GM12878 (cell line): ENCODE results near the gene RPS3. TPM values are rescaled to one million over a fixed set of nuclear protein-coding genes. Genes with fewer than 3 reads are reported as not detected.

Experiments used
- BACH1 ChIP-seq: fragments of 450-650 bp; IDR thresholded peaks from 2 replicates; pipeline ENCODE4 v1.6.1; 2017; ENCODE audit warnings: mild to moderate bottlenecking, borderline replicate concordance
- BHLHE40 ChIP-seq, 2 experiments: fragments of 450-650 bp in 1 of 2; IDR thresholded peaks; 2 replicates each; pipeline ENCODE4 v1.6.1; 2011 to 2017; ENCODE audit warnings: low read depth in 2 of 2, borderline replicate concordance in 1 of 2, improper control_type of control experiment in 1 of 2, low read length in 1 of 2, mild to moderate bottlenecking in 1 of 2
- CEBPB ChIP-seq, 2 experiments: fragments of 150-350 bp in 1 of 2; IDR thresholded peaks; 2 replicates each; pipeline ENCODE4 v1.6.1; 2012 to 2014; ENCODE audit warnings: low read depth in 2 of 2, low read length in 2 of 2, borderline replicate concordance in 1 of 2, inconsistent platforms in 1 of 2
- CEBPZ ChIP-seq: fragments of 150-350 bp; IDR thresholded peaks from 2 replicates; pipeline ENCODE4 v1.6.1; 2016; ENCODE audit warnings: low read depth, low read length
- CHD1 ChIP-seq: IDR thresholded peaks from 2 replicates; pipeline ENCODE4 v1.6.1; 2012; ENCODE audit warnings: low read depth, low read length, improper control_type of control experiment
- CREB1 ChIP-seq: IDR thresholded peaks from 2 replicates; pipeline ENCODE4 v1.6.1; 2012; ENCODE audit warnings: low read depth, mild to moderate bottlenecking, inconsistent platforms
- HDAC6 ChIP-seq: fragments of 200-600 bp; sonication (generic); IDR thresholded peaks from one replicate; pipeline ENCODE4 v1.8.0; 2017; ENCODE audit warnings: antibody characterized with exemption; ENCODE audit not compliant: unreplicated experiment
- IKZF1 ChIP-seq: fragments of 450-650 bp; conservative IDR thresholded peaks from 2 replicates; pipeline ENCODE4 v1.6.1; 2017; ENCODE audit warnings: antibody characterized with exemption, mild to moderate bottlenecking
- IKZF2 ChIP-seq, 2 experiments: fragments of 450-650 bp; IDR thresholded peaks; 2 replicates each; pipeline ENCODE4 v1.6.1; 2017; ENCODE audit warnings: mild to moderate bottlenecking in 2 of 2, moderate library complexity in 2 of 2
- LARP7 ChIP-seq: fragments of 450-650 bp; IDR thresholded peaks from 2 replicates; pipeline ENCODE4 v1.6.1; 2017; ENCODE audit warnings: mild to moderate bottlenecking
- MLLT1 ChIP-seq: fragments of 450-650 bp; IDR thresholded peaks from 2 replicates; pipeline ENCODE4 v1.6.1; 2016; ENCODE audit warnings: mild to moderate bottlenecking
- MTA2 ChIP-seq: fragments of 450-650 bp; IDR thresholded peaks from 2 replicates; pipeline ENCODE4 v1.6.1; 2016; ENCODE audit warnings: low read depth, mild to moderate bottlenecking, moderate library complexity
- NFYB ChIP-seq: IDR thresholded peaks from 2 replicates; pipeline ENCODE4 v1.6.1; 2011; ENCODE audit warnings: low read depth, mild to moderate bottlenecking, low read length, improper control_type of control experiment, moderate library complexity; ENCODE audit not compliant: insufficient read depth
- RAD21 ChIP-seq: IDR thresholded peaks from 2 replicates; pipeline ENCODE4 v1.6.1; 2011; ENCODE audit warnings: mild to moderate bottlenecking, low read depth, low read length, moderate library complexity; ENCODE audit not compliant: insufficient read depth
- RB1 ChIP-seq: fragments of 450-650 bp; formaldehyde crosslinking; IDR thresholded peaks from 2 replicates; pipeline ENCODE4 v1.6.1; 2017; ENCODE audit warnings: mild to moderate bottlenecking, borderline replicate concordance
- SMAD5 ChIP-seq: IDR thresholded peaks from 2 replicates; pipeline ENCODE4 v1.6.1; 2016; ENCODE audit warnings: antibody characterized with exemption, low read depth
- polyA plus RNA-seq, 11 experiments: library from polyadenylated mRNA; depleted of rRNA in 4 of 11; unstranded in 6 of 11; stranded (reverse) in 5 of 11; fragments of >200 nt; fragmentation: Nextera tagmentation in 4 of 11; fragmentation: Illumina TruSeq in 1 of 11; extraction: Ambion mirVana in 4 of 11; extraction: Trizol in 1 of 11; gene quantifications; 1 replicate in 1 of 11; 2 replicates in 10 of 11; pipeline versions ENCODE4 v1.2.1 to v1.2.3, GENCODE V29; 2011 to 2016; ENCODE audit warnings: inconsistent platforms in 2 of 11, missing spikeins in 2 of 11, low read depth in 1 of 11
- total RNA-seq, 4 experiments: library from RNA; depleted of rRNA in 3 of 4; stranded (reverse); fragments of >200 nt in 3 of 4; fragmentation: Illumina TruSeq in 1 of 4; extraction: Trizol in 1 of 4; gene quantifications; 2 replicates each; pipeline versions ENCODE4 v1.2.1 to v1.2.3, GENCODE V29; 2013 to 2021
- TF ChIP-seq, protein P1 (sequence below): fragments of 450-650 bp; IDR thresholded peaks from 2 replicates; pipeline ENCODE4 v1.6.1; 2017; ENCODE audit warnings: borderline replicate concordance
- TF ChIP-seq, protein P2 (sequence below): IDR thresholded peaks from 2 replicates; pipeline ENCODE4 v1.6.1; 2012; ENCODE audit warnings: improper control_type of control experiment, low read depth, low read length; ENCODE audit not compliant: insufficient replicate concordance

Gene RPS3
- total and polyA plus RNA-seq, 10 of the 15 experiments (the other 5 are each of a cell fraction or from before 2014, with no cell fraction given): 2,127 to 9,556 (median 4,327) TPM

- TF ChIP-seq CEBPZ (no peak), SMAD5 (no peak), LARP7 (no peak), MTA2 (peak; percentile 38; the same call in 1 of the 2 replicates), CREB1 (no peak), RB1 (peak; percentile 51; the same call in 1 of the 2 replicates), BHLHE40 (IDR thresholded peaks at IDR 0.05; ENCODE audit: borderline replicate concordance in 1 of 2, low read depth in 2 of 2, low read length in 1 of 2) (peak; percentile 23 to 78; a peak in 3 of 4 replicates), CEBPB (IDR thresholded peaks at IDR 0.05; ENCODE audit: borderline replicate concordance in 1 of 2, low read depth in 2 of 2, low read length in 2 of 2) (no peak), RAD21 (no peak), IKZF1 (peak; percentile 69), IKZF2 (IDR thresholded peaks at IDR 0.05) (peak in 1 of 2 experiments; percentile 46; a peak in 2 of 4 replicates), BACH1 (peak; percentile 74; the same call in 1 of the 2 replicates), MLLT1 (peak; percentile 56; the same call in 1 of the 2 replicates), HDAC6 (no peak), NFYB (no peak), CHD1 (no peak)
- TF ChIP-seq, protein P1, sequence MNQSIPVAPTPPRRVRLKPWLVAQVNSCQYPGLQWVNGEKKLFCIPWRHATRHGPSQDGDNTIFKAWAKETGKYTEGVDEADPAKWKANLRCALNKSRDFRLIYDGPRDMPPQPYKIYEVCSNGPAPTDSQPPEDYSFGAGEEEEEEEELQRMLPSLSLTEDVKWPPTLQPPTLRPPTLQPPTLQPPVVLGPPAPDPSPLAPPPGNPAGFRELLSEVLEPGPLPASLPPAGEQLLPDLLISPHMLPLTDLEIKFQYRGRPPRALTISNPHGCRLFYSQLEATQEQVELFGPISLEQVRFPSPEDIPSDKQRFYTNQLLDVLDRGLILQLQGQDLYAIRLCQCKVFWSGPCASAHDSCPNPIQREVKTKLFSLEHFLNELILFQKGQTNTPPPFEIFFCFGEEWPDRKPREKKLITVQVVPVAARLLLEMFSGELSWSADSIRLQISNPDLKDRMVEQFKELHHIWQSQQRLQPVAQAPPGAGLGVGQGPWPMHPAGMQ: peak; percentile 32; the same call in 1 of the 2 replicates
- TF ChIP-seq, protein P2, sequence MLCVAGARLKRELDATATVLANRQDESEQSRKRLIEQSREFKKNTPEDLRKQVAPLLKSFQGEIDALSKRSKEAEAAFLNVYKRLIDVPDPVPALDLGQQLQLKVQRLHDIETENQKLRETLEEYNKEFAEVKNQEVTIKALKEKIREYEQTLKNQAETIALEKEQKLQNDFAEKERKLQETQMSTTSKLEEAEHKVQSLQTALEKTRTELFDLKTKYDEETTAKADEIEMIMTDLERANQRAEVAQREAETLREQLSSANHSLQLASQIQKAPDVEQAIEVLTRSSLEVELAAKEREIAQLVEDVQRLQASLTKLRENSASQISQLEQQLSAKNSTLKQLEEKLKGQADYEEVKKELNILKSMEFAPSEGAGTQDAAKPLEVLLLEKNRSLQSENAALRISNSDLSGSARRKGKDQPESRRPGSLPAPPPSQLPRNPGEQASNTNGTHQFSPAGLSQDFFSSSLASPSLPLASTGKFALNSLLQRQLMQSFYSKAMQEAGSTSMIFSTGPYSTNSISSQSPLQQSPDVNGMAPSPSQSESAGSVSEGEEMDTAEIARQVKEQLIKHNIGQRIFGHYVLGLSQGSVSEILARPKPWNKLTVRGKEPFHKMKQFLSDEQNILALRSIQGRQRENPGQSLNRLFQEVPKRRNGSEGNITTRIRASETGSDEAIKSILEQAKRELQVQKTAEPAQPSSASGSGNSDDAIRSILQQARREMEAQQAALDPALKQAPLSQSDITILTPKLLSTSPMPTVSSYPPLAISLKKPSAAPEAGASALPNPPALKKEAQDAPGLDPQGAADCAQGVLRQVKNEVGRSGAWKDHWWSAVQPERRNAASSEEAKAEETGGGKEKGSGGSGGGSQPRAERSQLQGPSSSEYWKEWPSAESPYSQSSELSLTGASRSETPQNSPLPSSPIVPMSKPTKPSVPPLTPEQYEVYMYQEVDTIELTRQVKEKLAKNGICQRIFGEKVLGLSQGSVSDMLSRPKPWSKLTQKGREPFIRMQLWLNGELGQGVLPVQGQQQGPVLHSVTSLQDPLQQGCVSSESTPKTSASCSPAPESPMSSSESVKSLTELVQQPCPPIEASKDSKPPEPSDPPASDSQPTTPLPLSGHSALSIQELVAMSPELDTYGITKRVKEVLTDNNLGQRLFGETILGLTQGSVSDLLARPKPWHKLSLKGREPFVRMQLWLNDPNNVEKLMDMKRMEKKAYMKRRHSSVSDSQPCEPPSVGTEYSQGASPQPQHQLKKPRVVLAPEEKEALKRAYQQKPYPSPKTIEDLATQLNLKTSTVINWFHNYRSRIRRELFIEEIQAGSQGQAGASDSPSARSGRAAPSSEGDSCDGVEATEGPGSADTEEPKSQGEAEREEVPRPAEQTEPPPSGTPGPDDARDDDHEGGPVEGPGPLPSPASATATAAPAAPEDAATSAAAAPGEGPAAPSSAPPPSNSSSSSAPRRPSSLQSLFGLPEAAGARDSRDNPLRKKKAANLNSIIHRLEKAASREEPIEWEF: no peak
These were observed 47.3 kb upstream of the RPS3 start (continued) for GRCh38 chr11:75351791-75352587.
